Measurements from ENCODE around the gene OCA2.

DNA sequence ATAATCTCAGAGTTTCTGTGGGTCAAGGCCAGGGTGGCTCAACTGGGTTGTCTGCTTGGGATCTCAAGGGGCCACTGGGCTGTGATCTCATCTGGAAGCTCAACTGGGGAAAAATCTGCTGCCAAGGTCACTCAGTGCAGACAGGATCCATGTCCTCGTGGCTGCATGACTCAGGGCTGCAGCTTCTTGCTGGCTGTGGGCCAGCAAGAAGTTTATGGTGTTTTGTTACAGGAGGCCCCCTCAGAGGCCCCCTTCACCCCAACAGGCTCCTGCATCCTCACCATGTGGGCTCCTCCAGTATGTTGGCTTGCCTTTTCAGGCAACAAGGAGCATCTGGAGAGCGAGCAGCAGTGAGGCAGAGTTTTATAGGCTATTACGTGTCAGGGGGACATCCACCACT lies 14.6 kb downstream of the OCA2 start:
- TF ChIP-seq EZH2 (IDR thresholded peaks at IDR 0.05; ENCODE audit: low read length) (no peak), CTCF (optimal IDR thresholded peaks at IDR 0.05 in 1 of 3, IDR thresholded peaks at IDR 0.05 in 1 of 3, conservative IDR thresholded peaks at IDR 0.05 in 1 of 3; ENCODE audit: extremely low read depth in 1 of 3, insufficient read depth in 2 of 3, low read length in 3 of 3) (no peak)
